Chondrocyte (in vitro differentiated cells): ENCODE data around the gene CTCFL. TPM values are rescaled to one million over a fixed set of nuclear protein-coding genes. Genes with fewer than 3 reads are reported as not detected.

Source experiments
- DNase-seq: peaks from one replicate; pipeline ENCODE4 v3.0.0; 2021; ENCODE audit warnings: mixed read lengths, low spot score
- H3K27ac Mint-ChIP-seq: one replicate; pipeline ENCODE4 v1.8.0; 2021; ENCODE audit warnings: mild to moderate bottlenecking, moderate library complexity, mixed read lengths; ENCODE audit not compliant: unreplicated experiment
- H3K27me3 Mint-ChIP-seq: 2 replicates; pipeline ENCODE4 v1.8.0; 2021; ENCODE audit warnings: low read depth, mixed read lengths
- H3K36me3 Mint-ChIP-seq: 2 replicates; pipeline ENCODE4 v1.8.0; 2021; ENCODE audit warnings: low read depth, mixed read lengths
- H3K4me1 Mint-ChIP-seq: 2 replicates; pipeline ENCODE4 v1.8.0; 2021; ENCODE audit warnings: low read depth, mild to moderate bottlenecking, mixed read lengths
- H3K4me3 Mint-ChIP-seq: one replicate; pipeline ENCODE4 v1.8.0; 2021; ENCODE audit warnings: mild to moderate bottlenecking, moderate library complexity, mixed read lengths; ENCODE audit not compliant: unreplicated experiment
- H3K9me3 Mint-ChIP-seq: 2 replicates; pipeline ENCODE4 v1.8.0; 2021; ENCODE audit warnings: low read depth, mixed read lengths
- total RNA-seq: library from RNA; stranded (reverse); gene quantifications from 3 replicates; pipeline ENCODE4 v1.2.1, GENCODE V29; 2021
- TF ChIP-seq, protein P1 (sequence below): fragments of 200-600 bp; sonication (generic); IDR thresholded peaks from 2 replicates; pipeline ENCODE4 v1.5.0; 2021; ENCODE audit warnings: antibody characterized with exemption, mild to moderate bottlenecking, moderate library complexity

Gene CTCFL
- total RNA-seq, 1 donor from 2014 or later, result not detected

DNA sequence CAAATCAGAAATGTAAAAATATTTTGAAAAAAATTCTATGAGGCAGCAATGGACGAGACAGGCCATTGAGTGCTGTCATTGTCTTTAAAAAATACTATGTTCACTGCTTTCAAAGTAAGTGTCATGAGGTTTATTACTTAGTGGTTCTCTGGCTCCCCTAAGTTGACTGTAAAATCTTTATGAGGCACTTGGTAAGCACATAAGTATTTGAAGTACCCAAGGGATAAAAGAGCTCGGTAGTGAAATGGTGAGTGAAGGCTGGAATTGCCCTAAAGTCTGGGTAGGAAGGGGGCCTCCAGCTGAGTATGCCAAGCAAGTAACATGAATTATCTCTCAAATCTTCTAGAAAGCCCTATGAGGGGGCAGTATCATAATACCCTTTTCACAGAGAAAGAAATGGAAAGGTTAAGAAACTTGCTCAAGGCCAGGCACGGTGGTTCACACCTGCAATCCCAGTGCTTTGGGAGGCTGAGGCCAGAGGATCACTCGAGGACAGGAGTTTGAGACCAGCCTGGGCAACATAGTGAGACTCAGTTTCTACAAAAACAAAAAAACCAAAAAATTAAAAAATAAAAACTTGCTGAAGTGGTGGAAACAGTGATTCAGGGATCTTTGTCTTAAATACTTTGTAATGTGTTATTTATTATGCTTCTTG is 5.5 kb upstream of the CTCFL start:
- H3K36me3 Mint-ChIP-seq, result peaks cover 5% of the 10 kb centered on the region
- no peak for DNase-seq
- peaks cover 9% of the 10 kb centered on the region for H3K9me3 Mint-ChIP-seq
- H3K27ac Mint-ChIP-seq, result no peak overlapping the region
- peaks cover 34% of the 10 kb centered on the region for H3K27me3 Mint-ChIP-seq
- no peak overlapping the region for H3K4me3 Mint-ChIP-seq
- H3K4me1 Mint-ChIP-seq, result no peaks in the 10 kb centered on the region
- TF ChIP-seq, protein P1, sequence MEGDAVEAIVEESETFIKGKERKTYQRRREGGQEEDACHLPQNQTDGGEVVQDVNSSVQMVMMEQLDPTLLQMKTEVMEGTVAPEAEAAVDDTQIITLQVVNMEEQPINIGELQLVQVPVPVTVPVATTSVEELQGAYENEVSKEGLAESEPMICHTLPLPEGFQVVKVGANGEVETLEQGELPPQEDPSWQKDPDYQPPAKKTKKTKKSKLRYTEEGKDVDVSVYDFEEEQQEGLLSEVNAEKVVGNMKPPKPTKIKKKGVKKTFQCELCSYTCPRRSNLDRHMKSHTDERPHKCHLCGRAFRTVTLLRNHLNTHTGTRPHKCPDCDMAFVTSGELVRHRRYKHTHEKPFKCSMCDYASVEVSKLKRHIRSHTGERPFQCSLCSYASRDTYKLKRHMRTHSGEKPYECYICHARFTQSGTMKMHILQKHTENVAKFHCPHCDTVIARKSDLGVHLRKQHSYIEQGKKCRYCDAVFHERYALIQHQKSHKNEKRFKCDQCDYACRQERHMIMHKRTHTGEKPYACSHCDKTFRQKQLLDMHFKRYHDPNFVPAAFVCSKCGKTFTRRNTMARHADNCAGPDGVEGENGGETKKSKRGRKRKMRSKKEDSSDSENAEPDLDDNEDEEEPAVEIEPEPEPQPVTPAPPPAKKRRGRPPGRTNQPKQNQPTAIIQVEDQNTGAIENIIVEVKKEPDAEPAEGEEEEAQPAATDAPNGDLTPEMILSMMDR, result no peak

DNA sequence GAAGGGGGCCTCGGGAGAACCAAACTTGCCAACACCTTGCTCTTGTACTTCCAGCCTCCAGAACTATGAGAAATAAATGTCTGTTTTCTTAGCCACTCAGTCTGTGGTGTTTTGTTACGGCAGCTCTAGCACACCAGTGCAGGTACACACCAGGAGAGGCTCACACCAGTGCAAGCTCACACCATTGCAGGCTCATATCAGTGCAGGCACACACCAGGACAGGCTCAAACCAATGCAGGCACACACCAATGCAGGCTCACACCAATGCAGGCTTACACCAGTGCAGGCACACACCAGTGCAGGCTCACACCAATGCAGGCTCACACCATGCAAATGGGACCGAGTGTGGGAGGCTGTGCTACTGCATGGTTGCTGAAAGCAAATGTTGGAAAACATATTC is 4.9 kb upstream of the CTCFL start:
- H3K4me3 Mint-ChIP-seq, result no peak overlapping the region
- peaks cover 5% of the 10 kb centered on the region for H3K36me3 Mint-ChIP-seq
- H3K27me3 Mint-ChIP-seq, result peaks cover 29% of the 10 kb centered on the region
- peaks cover 9% of the 10 kb centered on the region for H3K9me3 Mint-ChIP-seq
- no peak for DNase-seq
- TF ChIP-seq, protein P1, result no peak
- no peak overlapping the region for H3K27ac Mint-ChIP-seq
- H3K4me1 Mint-ChIP-seq, result no peaks in the 10 kb centered on the region

DNA sequence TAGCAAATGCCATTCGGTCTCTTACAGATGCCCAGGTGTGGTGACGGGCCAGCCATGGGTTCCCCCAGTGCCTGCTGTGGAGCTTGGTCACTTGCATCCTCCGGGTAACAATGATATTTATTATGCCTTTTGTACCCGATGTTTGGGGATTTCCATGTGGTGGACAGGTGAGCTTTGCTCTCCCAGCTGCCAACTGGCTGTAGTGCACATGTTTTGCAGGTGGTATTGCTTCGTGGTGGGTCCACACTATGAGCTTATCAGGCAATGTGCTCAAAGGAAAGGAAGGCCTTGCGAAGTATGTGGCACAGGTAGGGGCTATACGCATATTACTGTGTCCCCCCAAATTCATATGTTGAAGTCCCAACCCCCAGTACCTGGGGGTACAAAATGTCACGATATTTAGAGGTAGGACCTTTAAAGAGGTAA is 4.2 kb upstream of the CTCFL start:
- Mint-ChIP-seq H3K36me3 (peaks cover 5% of the 10 kb centered on the region), H3K4me1 (no peaks in the 10 kb centered on the region), H3K27ac (no peak overlapping the region), H3K9me3 (peaks cover 9% of the 10 kb centered on the region), H3K27me3 (peaks cover 24% of the 10 kb centered on the region), H3K4me3 (no peak overlapping the region)
- TF ChIP-seq, protein P1, result no peak
- DNase-seq, result no peak

DNA sequence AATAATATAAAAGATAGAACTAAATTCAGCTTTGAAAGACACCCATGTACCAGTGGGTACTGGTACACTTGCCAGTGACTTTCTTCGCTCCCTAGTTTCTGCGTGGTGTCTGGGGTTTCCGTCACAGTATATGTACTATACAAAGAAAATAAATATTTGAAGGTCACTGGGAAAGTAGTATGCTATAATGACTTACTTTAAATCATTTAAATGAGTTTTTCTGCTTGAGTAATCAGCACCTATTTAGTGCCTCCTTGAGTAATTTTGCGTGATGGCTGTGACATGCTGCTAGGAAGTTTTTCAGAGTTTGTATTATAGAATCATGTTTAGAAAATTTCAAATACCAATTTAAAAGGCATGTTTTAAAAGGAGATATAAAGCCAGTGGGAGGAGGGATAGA is 3.2 kb upstream of the CTCFL start:
- Mint-ChIP-seq H3K36me3 (peaks cover 2% of the 10 kb centered on the region), H3K27me3 (peaks cover 18% of the 10 kb centered on the region), H3K9me3 (peaks cover 4% of the 10 kb centered on the region), H3K27ac (no peak overlapping the region), H3K4me3 (no peak overlapping the region), H3K4me1 (no peaks in the 10 kb centered on the region)
- no peak for DNase-seq
- TF ChIP-seq, protein P1, result no peak

DNA sequence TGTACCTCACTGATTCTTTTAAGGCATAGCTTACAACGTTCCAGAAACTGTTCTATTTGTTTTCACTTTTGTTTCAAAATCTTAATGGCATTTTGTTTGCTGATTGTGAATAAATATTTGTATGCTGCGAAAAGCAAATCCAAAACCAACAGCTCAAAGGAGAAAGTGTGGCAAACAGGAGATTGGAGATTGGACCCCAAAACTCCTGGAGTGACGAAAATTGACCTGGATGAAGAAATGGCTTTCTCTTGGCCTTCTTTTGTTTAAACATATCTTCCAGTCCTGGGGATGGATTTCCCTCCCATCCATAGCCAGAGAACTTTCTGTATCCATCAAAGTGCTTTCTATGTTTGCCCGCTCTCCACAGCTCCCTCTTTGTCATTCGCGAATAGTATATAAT is 2.8 kb upstream of the CTCFL start:
- Mint-ChIP-seq H3K36me3 (peaks cover 1% of the 10 kb centered on the region), H3K27ac (no peak overlapping the region), H3K9me3 (peaks cover 1% of the 10 kb centered on the region), H3K4me1 (no peaks in the 10 kb centered on the region), H3K27me3 (peaks cover 15% of the 10 kb centered on the region), H3K4me3 (no peak overlapping the region)
- TF ChIP-seq, protein P1, result no peak
- no peak for DNase-seq
